Measurements from ENCODE around the gene TNFAIP6.

TNFAIP6 gene

DNA sequence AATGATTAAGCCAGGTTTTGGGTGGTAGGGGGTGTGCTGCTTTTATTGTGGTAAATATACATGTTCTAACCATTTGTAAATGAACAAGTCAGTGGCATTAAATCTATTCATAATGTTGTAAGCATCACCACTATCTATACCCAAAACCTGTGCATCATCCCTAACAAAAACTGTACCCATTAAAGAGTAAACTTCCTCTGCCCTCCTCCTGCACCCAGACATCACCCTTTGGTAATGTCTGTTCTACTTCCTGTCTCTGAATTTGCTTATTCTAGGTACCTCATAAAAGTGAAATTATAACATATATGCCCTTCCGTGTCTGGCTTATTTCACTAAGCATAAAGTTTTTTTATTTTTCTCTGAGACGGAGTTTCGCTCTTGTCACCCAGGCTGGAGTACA is 66.4 kb downstream of the TNFAIP6 start:
- DNase-seq, result no peak

Data from stimulated activated CD4-positive, alpha-beta T cell treated with anti-CD3 and anti-CD28 coated beads, Interleukin-4, amount 100 ng/mL, for 24 hours (primary cell).